Muscle layer of duodenum (tissue), 2 donors: ENCODE results near the gene GLP1R.

ENCODE experiments used
- H3K27ac ChIP-seq: one replicate; pipeline ENCODE4 v1.7.0; 2013; ENCODE audit warnings: mild to moderate bottlenecking, low read length
- H3K27me3 ChIP-seq: one replicate; pipeline ENCODE4 v1.7.0; 2013; ENCODE audit warnings: low read depth, mild to moderate bottlenecking, control low read depth, low read length
- H3K36me3 ChIP-seq, 2 donors: one replicate each; pipeline ENCODE4 v1.7.0; 2013; ENCODE audit warnings: low read length in 2 of 2, control low read depth in 1 of 2, mild to moderate bottlenecking in 1 of 2; ENCODE audit not compliant: insufficient read depth in 2 of 2, control insufficient read depth in 1 of 2
- H3K4me1 ChIP-seq, 2 donors: one replicate each; pipeline ENCODE4 v1.7.0; 2013; ENCODE audit warnings: low read length in 2 of 2, mild to moderate bottlenecking in 2 of 2, control low read depth in 1 of 2, moderate library complexity in 1 of 2; ENCODE audit not compliant: insufficient read depth in 2 of 2, control insufficient read depth in 1 of 2
- H3K4me3 ChIP-seq, 2 donors: one replicate each; pipeline ENCODE4 v1.7.0; 2013; ENCODE audit warnings: low read length in 2 of 2, low read depth in 1 of 2, mild to moderate bottlenecking in 1 of 2
- H3K9me3 ChIP-seq, 2 donors: one replicate each; pipeline ENCODE4 v1.7.0; 2013; ENCODE audit warnings: low read length in 2 of 2, control low read depth in 1 of 2, mild to moderate bottlenecking in 1 of 2; ENCODE audit not compliant: control insufficient read depth in 1 of 2
- donor health status: healthy.

The GLP1R gene

DNA sequence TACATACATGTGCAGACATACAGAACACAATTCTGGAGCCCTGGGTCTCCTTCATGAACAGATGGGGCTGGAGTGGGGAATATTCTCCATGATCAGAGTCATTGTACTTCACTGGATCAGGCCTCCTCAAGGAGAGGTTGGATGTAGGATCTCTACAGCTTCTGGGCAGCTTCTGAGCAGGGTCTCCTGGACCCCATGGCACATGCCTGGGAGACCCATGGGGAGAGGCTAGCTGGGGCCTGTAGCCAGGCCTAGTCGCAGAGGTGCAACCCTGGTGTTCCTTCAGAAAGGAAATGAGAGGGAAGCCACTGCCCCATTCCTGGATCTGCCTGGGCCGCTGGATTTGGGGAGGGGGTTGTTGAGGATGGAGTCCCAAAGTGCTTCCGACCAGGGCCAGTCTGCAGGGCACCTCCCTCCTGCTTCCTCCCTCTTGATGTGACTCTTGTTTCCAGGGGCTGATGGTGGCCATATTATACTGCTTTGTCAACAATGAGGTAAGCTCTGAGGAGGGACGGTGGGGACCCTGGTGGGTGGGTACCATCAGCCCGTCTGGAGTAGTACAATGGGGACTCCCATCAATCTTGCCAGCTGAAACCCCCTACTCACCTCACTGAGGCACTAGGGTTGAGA lies 31.8 kb downstream of the GLP1R start:
- Histone ChIP-seq H3K27me3 (no peaks in the 10 kb centered on the region), H3K4me1 (no peaks in the 10 kb centered on the region), H3K9me3 (no peaks in the 10 kb centered on the region), H3K4me3 (no peak overlapping the region), H3K27ac (no peak overlapping the region), H3K36me3 (no peaks in the 10 kb centered on the region)

GRCh38 chr6:39082310-39082709 lies 33.7 kb downstream of the GLP1R start:
- H3K27ac ChIP-seq = no peak overlapping the region
- no peaks in the 10 kb centered on the region for H3K27me3 ChIP-seq
- H3K4me3 ChIP-seq = no peak overlapping the region
- H3K36me3 ChIP-seq = no peaks in the 10 kb centered on the region
- H3K9me3 ChIP-seq = no peaks in the 10 kb centered on the region
- H3K4me1 ChIP-seq = no peaks in the 10 kb centered on the region

- Histone ChIP-seq H3K27me3 (no peaks in the 10 kb centered on the region), H3K4me1 (peaks cover 0 to 4% of the 10 kb centered on the region in 2 donors), H3K4me3 (no peak overlapping the region), H3K27ac (no peak overlapping the region), H3K9me3 (no peaks in the 10 kb centered on the region), H3K36me3 (no peaks in the 10 kb centered on the region)
These were observed 34.7 kb downstream of the GLP1R start for GRCh38 chr6:39083231-39083634.

DNA sequence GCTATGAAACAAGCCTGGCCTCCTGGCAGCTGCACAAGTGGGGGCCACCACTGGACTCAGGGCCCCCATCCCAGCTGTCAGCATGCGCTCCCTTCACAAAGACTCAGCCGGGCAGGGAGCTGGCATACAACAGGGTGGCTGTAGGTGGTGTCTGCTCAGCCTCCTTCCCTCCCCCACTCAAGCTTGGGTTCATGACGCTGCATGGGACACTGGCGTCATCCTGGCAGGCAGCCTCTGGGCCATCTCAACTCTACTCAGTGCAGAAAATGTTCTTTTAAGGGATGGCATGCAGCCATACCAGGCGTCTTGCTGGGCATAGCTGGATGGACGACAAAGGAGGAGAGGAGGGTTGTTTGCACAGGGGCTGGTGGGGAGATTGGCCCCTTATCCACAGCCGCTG lies 35.9 kb downstream of the GLP1R start:
- Histone ChIP-seq H3K27ac (peak overlapping the region; percentile 56), H3K4me3 (no peak overlapping the region), H3K9me3 (no peaks in the 10 kb centered on the region), H3K4me1 (peaks cover 0 to 12% of the 10 kb centered on the region in 2 donors), H3K27me3 (no peaks in the 10 kb centered on the region), H3K36me3 (no peaks in the 10 kb centered on the region)

- Histone ChIP-seq H3K27me3 (no peaks in the 10 kb centered on the region), H3K27ac (peak overlapping the region; percentile 56)
These were observed 36.7 kb downstream of the GLP1R start for GRCh38 chr6:39085129-39085797.

GRCh38 chr6:39086294-39086693 lies 37.7 kb downstream of the GLP1R start:
- no peaks in the 10 kb centered on the region for H3K9me3 ChIP-seq
- H3K36me3 ChIP-seq = no peaks in the 10 kb centered on the region
- no peaks in the 10 kb centered on the region for H3K27me3 ChIP-seq
- peaks cover 0 to 12% of the 10 kb centered on the region in 2 donors for H3K4me1 ChIP-seq
- H3K4me3 ChIP-seq = no peak overlapping the region
- H3K27ac ChIP-seq = no peak overlapping the region

More at GRCh38 chr6:39085129-39085797, 36.7 kb downstream of the GLP1R start:
- Histone ChIP-seq H3K9me3 (no peaks in the 10 kb centered on the region), H3K4me1 (peaks cover 0 to 12% of the 10 kb centered on the region in 2 donors), H3K36me3 (no peaks in the 10 kb centered on the region), H3K4me3 (no peak overlapping the region)

DNA sequence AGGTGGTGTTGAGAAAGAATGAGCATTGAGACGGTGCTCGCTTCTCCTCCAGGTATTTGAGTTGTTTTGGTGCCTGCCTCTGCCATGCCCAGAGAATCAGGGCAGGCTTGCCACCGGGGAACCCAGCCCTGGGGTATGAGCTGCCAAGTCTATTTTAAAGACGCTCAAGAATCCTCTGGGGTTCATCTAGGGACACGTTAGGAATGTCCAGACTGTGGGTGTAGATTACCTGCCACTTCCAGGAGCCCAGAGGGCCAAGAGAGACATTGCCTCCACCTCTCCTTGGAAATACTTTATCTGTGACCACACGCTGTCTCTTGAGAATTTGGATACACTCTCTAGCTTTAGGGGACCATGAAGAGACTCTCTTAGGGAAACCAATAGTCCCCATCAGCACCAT lies 38.1 kb downstream of the GLP1R start:
- H3K27ac ChIP-seq = no peak overlapping the region
- peaks cover 0 to 12% of the 10 kb centered on the region in 2 donors for H3K4me1 ChIP-seq
- H3K4me3 ChIP-seq = no peak overlapping the region
- no peaks in the 10 kb centered on the region for H3K27me3 ChIP-seq
- no peaks in the 10 kb centered on the region for H3K9me3 ChIP-seq
- no peaks in the 10 kb centered on the region for H3K36me3 ChIP-seq

- Histone ChIP-seq H3K4me3 (no peak overlapping the region), H3K36me3 (no peaks in the 10 kb centered on the region), H3K4me1 (peaks cover 0 to 12% of the 10 kb centered on the region in 2 donors), H3K27me3 (no peaks in the 10 kb centered on the region), H3K27ac (no peak overlapping the region), H3K9me3 (no peaks in the 10 kb centered on the region)
These were observed 38.6 kb downstream of the GLP1R start for GRCh38 chr6:39087197-39087596.

DNA sequence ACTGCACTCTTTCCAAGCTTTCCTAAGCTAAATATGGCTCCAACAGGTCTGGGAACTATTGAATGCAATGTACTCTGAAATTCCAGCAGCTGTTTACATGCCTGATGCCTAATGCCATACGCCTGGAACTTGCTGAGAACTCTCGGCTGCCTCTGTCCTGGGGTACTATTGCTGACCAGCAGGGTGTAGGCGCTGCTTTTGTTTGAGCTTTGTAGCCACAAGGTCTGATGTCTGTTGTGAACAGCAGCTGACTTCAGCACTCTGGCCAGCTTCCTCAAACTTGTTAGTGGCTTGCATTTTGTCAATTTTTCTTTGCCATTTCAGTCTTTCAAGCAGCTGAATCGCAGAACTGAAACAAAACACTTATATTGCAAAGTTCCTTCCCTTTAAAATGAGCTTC lies 39.8 kb downstream of the GLP1R start:
- Histone ChIP-seq H3K4me3 (no peak overlapping the region), H3K4me1 (peaks cover 0 to 12% of the 10 kb centered on the region in 2 donors), H3K27me3 (no peaks in the 10 kb centered on the region), H3K27ac (no peak overlapping the region), H3K36me3 (no peaks in the 10 kb centered on the region), H3K9me3 (no peaks in the 10 kb centered on the region)

DNA sequence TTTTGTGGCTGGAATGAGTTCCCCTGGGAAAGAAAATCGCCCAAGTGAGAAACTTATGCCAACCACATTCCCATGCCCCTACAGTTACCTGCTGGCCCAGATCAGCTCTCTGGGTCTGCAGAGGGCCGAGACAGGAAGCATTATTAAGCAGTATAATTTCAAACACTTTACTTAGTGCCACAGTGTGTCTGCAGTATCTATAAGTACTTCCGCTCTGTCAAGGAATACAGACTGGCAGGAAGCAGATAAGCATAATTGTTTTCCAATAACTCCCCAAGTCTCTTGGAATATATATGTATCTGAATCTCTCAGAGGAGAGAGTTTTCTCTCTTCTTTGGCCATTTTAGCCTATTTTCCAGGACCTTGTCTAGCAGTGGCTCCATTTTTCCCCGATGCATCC lies 41.5 kb downstream of the GLP1R start:
- H3K4me3 ChIP-seq = no peak overlapping the region

DNA sequence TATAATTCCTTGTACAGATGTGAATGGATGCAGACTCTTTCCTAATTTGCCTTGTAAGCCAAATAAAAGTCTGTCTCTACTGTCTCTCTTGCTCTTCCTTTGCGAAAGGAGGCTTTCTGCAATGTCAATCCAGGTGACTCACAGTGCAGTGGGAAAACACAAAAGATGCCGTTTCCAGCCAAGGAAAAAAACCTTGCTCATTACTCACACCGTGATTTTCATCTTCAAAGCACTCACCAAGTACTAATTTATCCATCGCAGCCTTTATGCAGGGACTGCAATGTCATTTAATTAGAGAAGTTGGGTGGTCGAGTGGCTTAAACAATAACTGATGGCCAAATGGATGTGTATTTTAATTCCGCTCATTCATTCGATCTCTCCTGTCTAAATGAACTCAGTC lies 42.6 kb downstream of the GLP1R start:
- Histone ChIP-seq H3K27ac (no peak overlapping the region), H3K4me3 (no peak overlapping the region), H3K36me3 (no peaks in the 10 kb centered on the region), H3K4me1 (peaks cover 0 to 12% of the 10 kb centered on the region in 2 donors), H3K9me3 (no peaks in the 10 kb centered on the region), H3K27me3 (no peaks in the 10 kb centered on the region)

More for the DNA sequence above, 41.5 kb downstream of the GLP1R start:
- Histone ChIP-seq H3K27ac (no peak overlapping the region), H3K9me3 (no peaks in the 10 kb centered on the region), H3K36me3 (no peaks in the 10 kb centered on the region), H3K4me1 (peaks cover 0 to 12% of the 10 kb centered on the region in 2 donors), H3K27me3 (no peaks in the 10 kb centered on the region)

DNA sequence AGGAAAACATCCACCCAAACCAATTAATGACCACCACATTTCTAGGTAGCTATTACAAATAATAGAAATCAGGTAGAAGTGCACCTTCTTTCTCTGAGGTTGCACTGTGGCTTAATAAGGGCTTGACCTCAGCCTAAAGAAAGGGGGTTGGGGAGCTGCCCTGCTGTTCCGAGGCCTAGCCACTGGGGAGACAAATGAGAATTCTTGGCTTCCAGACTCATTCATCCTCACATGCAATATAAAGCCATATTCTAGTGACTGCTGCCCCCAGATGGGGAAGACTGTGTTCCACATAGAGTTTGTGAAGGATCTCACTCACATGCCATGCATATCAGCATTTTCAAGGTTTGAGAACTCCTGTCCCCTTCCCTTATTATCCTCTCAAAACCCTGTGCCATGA lies 43.5 kb downstream of the GLP1R start:
- Histone ChIP-seq H3K4me1 (peaks cover 0 to 12% of the 10 kb centered on the region in 2 donors), H3K27ac (no peak overlapping the region), H3K36me3 (no peaks in the 10 kb centered on the region), H3K27me3 (no peaks in the 10 kb centered on the region), H3K9me3 (no peaks in the 10 kb centered on the region), H3K4me3 (no peak overlapping the region)
